ENCODE measurements around the gene SERHL2. TPM values are rescaled to one million over a fixed set of nuclear protein-coding genes. Genes with fewer than 3 reads are reported as not detected.

The SERHL2 gene
- total RNA-seq, 1 donor from 2014 or later = 0.69 TPM

DNA sequence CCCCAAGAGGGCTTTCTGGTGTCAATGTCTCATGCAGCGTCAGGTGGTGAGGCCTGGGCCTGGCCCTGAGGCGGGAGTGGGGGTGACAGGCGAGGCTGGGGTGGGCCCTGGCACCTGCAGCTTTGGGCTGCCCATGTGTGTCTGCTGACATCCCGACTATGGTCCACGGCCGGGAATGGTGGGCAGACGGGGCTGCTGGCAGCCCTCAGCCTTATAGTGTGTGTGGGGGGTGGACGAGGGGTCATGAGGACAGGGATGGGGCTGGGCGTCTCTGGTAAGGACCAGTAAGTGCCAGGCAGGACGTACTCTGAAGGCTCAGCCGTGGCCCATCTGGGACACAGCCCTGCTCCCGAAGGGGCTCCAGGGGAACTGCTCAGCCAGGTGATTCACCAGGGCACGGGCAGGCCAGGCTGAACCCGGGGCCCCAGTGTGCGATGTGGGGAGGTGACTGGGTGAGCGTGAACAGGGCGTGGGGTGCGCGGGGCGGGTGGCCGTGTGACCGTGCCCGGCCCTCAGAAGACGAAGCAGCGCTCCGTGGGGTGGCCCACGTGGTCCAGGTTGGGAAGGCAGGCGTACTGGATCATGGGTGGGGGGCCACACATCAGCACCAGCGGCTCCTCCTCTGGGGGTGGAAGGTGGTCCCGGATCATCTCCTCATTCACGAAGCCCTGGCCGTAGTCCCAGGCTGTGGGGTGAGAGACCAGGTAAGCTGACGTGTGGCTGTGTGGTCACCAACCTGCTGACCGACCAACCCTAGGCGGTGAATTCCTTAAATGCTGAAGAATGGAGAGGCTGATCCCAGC lies 65.7 kb downstream of the SERHL2 start:
- H3K27me3 Mint-ChIP-seq (ENCODE audit: unreplicated experiment) = peaks cover 20% of the 10 kb centered on the region
- no peaks in the 10 kb centered on the region for H3K9me3 Mint-ChIP-seq (ENCODE audit: unreplicated experiment)
- peaks cover 6% of the 10 kb centered on the region for H3K36me3 Mint-ChIP-seq (ENCODE audit: low read depth, unreplicated experiment)
- no peak for DNase-seq (ENCODE audit: low spot score)
- peaks cover 8% of the 10 kb centered on the region for H3K4me1 Mint-ChIP-seq (ENCODE audit: unreplicated experiment)
- no peak overlapping the region for H3K4me3 Mint-ChIP-seq (ENCODE audit: unreplicated experiment)
- H3K27ac Mint-ChIP-seq (ENCODE audit: unreplicated experiment) = no peak overlapping the region
- TF ChIP-seq, protein P1, sequence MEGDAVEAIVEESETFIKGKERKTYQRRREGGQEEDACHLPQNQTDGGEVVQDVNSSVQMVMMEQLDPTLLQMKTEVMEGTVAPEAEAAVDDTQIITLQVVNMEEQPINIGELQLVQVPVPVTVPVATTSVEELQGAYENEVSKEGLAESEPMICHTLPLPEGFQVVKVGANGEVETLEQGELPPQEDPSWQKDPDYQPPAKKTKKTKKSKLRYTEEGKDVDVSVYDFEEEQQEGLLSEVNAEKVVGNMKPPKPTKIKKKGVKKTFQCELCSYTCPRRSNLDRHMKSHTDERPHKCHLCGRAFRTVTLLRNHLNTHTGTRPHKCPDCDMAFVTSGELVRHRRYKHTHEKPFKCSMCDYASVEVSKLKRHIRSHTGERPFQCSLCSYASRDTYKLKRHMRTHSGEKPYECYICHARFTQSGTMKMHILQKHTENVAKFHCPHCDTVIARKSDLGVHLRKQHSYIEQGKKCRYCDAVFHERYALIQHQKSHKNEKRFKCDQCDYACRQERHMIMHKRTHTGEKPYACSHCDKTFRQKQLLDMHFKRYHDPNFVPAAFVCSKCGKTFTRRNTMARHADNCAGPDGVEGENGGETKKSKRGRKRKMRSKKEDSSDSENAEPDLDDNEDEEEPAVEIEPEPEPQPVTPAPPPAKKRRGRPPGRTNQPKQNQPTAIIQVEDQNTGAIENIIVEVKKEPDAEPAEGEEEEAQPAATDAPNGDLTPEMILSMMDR (IDR thresholded peaks at IDR 0.05; ENCODE audit: unreplicated experiment) = no peak

DNA sequence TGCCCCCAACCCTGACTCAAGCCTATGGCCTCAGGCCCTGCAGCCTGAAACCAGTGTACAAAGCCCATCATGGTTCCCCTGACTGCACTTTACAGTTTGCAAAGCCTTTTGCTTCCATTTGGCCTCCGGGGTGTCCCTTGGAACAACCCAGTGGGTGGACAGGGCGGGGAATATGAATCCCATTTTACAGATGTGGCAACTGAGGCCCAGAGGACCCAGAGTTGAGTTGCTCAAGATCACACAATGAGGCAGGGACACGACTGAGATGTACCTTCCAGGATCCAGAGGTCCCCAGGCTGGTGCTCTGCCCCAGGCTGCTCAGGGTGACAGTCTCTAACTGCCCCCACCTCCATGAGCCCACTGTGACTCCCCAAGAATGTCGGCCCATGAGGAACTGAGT lies 66.3 kb downstream of the SERHL2 start:
- H3K4me3 Mint-ChIP-seq (ENCODE audit: unreplicated experiment) = no peak overlapping the region

DNA sequence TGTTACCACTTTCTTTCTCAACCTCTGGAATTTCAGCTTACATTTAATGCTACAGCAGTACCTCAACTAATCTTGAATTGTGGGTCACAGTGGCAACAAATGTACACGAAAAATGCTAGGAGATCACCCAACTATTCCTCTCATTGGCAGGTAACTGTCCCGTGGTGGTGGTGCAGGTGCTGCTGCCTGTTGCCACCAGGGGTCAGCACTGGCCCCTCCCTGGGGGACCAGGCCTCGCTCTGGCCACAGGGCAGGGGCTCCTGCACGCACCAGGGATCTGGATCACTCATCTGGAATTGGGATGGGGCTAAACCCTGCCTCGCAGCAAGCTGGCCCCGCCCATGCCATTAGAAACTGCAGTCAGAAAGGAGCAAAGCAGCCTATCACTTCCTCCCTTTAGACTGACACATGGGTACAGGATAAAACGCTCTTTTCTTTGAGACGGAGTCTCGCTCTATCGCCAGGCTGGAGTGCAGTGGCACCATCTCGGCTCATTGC lies 67.8 kb downstream of the SERHL2 start:
- Mint-ChIP-seq H3K4me1 (ENCODE audit: unreplicated experiment) (no peaks in the 10 kb centered on the region), H3K36me3 (ENCODE audit: low read depth, unreplicated experiment) (peaks cover 3% of the 10 kb centered on the region), H3K9me3 (ENCODE audit: unreplicated experiment) (no peaks in the 10 kb centered on the region), H3K27ac (ENCODE audit: unreplicated experiment) (no peak overlapping the region), H3K27me3 (ENCODE audit: unreplicated experiment) (peaks cover 16% of the 10 kb centered on the region), H3K4me3 (ENCODE audit: unreplicated experiment) (peak overlapping the region; percentile 59)
- TF ChIP-seq, protein P1 (IDR thresholded peaks at IDR 0.05; ENCODE audit: unreplicated experiment) = peak; percentile 84
- peak; percentile 88 for DNase-seq (ENCODE audit: low spot score)

More for the DNA sequence above, 66.3 kb downstream of the SERHL2 start:
- H3K27ac Mint-ChIP-seq (ENCODE audit: unreplicated experiment) = no peak overlapping the region
- H3K4me1 Mint-ChIP-seq (ENCODE audit: unreplicated experiment) = peaks cover 6% of the 10 kb centered on the region
- TF ChIP-seq, protein P1 (IDR thresholded peaks at IDR 0.05; ENCODE audit: unreplicated experiment) = no peak
- peaks cover 15% of the 10 kb centered on the region for H3K27me3 Mint-ChIP-seq (ENCODE audit: unreplicated experiment)
- H3K36me3 Mint-ChIP-seq (ENCODE audit: low read depth, unreplicated experiment) = peaks cover 5% of the 10 kb centered on the region
- H3K9me3 Mint-ChIP-seq (ENCODE audit: unreplicated experiment) = no peaks in the 10 kb centered on the region
- DNase-seq (ENCODE audit: low spot score) = no peak

DNA sequence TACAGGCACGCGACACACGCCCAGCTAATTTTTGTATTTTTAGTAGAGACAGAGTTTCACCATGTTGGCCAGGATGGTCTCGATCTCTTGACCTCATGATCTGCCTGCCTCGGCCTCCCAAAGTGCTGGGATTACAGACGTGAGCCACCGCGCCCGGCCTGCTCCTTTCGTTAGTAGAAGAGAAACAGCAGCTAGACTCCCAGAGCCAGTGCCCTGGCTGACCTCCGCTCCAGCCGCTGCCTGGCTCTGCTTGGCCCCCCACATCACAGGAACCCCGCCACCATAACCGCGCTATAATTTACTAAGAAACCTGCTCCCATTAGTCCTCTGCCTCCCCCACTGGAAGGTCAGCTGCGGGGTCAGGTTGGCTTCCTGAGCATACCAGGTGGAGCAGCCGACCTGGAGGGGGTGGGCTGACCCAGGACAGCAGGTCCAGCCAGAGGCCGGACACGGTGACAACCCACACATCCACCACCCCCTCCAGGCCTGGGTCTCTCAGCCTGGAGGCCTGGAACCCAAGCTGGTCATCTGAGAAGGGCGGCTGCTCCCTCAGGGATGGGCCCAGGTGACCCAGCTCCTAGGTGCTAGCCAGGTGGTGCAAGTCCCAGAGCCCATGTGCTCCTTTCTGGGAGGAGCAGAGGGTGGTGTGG lies 68.4 kb downstream of the SERHL2 start:
- Mint-ChIP-seq H3K4me3 (ENCODE audit: unreplicated experiment) (no peak overlapping the region), H3K4me1 (ENCODE audit: unreplicated experiment) (no peaks in the 10 kb centered on the region), H3K36me3 (ENCODE audit: low read depth, unreplicated experiment) (peaks cover 5% of the 10 kb centered on the region), H3K27me3 (ENCODE audit: unreplicated experiment) (peaks cover 15% of the 10 kb centered on the region), H3K27ac (ENCODE audit: unreplicated experiment) (no peak overlapping the region), H3K9me3 (ENCODE audit: unreplicated experiment) (no peaks in the 10 kb centered on the region)
- TF ChIP-seq, protein P1 (IDR thresholded peaks at IDR 0.05; ENCODE audit: unreplicated experiment) = no peak
- no peak for DNase-seq (ENCODE audit: low spot score)
